Nephron (organoid): ENCODE measurements around the gene GREB1.

ENCODE experiments used
- H3K27ac Mint-ChIP-seq, 3 experiments: 2 replicates each; pipeline ENCODE4 v1.8.0; 2020; ENCODE audit warnings: mixed read lengths in 3 of 3, mild to moderate bottlenecking in 2 of 3, moderate library complexity in 1 of 3
- H3K27me3 Mint-ChIP-seq: 2 replicates; pipeline ENCODE4 v1.8.0; 2021; ENCODE audit warnings: low read depth, mild to moderate bottlenecking, moderate library complexity, mixed read lengths
- H3K36me3 Mint-ChIP-seq: 2 replicates; pipeline ENCODE4 v1.8.0; 2020; ENCODE audit warnings: low read depth, mixed read lengths
- H3K4me1 Mint-ChIP-seq: 2 replicates; pipeline ENCODE4 v1.8.0; 2020; ENCODE audit warnings: mixed read lengths
- H3K4me3 Mint-ChIP-seq, 3 experiments: 2 replicates each; pipeline ENCODE4 v1.8.0; 2020; ENCODE audit warnings: mild to moderate bottlenecking in 3 of 3, mixed read lengths in 3 of 3, moderate library complexity in 2 of 3
- H3K9me3 Mint-ChIP-seq: 2 replicates; pipeline ENCODE4 v1.8.0; 2020; ENCODE audit warnings: mixed read lengths
- TF ChIP-seq, protein P1 (sequence below), 3 experiments: fragments of 200-600 bp; sonication (generic); IDR thresholded peaks; one replicate each; pipeline ENCODE4 v1.5.0; 2021; ENCODE audit warnings: antibody characterized with exemption in 3 of 3; ENCODE audit not compliant: unreplicated experiment in 3 of 3

The GREB1 gene

DNA sequence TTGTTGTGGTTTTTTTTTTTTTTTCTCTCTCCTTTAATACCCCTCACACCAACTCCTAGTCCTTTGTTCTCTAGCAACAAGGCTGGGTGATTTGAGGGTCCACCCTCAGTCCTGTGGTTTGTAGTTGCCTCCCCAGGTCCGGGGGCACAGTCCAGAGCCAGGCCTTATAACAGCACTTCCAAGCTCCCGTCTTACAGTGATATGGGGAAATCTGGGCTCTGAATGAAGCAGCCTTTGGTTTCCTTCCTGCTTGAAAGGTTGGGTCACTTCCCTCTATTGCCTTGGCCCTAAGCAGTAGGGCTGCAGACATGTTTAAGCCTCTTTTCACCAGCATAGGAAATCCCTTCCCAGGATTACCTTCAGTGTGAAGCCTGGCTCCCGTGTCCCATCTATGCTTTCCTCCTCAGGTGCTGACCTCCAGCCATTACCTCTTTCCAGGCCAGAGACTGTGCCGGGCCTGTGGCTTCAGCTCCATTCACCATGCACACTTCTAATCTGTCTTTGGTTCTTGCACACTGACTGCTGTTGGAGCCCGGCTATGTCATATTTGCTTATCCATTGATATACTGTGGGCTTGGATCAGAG, 157.3 kb downstream of the GREB1 start:
- Mint-ChIP-seq H3K27ac (no peak overlapping the region), H3K27me3 (peaks cover 23% of the 10 kb centered on the region), H3K4me3 (no peak overlapping the region), H3K36me3 (no peaks in the 10 kb centered on the region), H3K4me1 (peaks cover 34% of the 10 kb centered on the region), H3K9me3 (no peaks in the 10 kb centered on the region)
- TF ChIP-seq, protein P1, sequence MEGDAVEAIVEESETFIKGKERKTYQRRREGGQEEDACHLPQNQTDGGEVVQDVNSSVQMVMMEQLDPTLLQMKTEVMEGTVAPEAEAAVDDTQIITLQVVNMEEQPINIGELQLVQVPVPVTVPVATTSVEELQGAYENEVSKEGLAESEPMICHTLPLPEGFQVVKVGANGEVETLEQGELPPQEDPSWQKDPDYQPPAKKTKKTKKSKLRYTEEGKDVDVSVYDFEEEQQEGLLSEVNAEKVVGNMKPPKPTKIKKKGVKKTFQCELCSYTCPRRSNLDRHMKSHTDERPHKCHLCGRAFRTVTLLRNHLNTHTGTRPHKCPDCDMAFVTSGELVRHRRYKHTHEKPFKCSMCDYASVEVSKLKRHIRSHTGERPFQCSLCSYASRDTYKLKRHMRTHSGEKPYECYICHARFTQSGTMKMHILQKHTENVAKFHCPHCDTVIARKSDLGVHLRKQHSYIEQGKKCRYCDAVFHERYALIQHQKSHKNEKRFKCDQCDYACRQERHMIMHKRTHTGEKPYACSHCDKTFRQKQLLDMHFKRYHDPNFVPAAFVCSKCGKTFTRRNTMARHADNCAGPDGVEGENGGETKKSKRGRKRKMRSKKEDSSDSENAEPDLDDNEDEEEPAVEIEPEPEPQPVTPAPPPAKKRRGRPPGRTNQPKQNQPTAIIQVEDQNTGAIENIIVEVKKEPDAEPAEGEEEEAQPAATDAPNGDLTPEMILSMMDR (IDR thresholded peaks at IDR 0.05; ENCODE audit: unreplicated experiment in 3 of 3): no peak
